GM21717 (cell line): ENCODE measurements around the gene FLT3LG.

Experiments used
- ATAC-seq: cut with Tn5 transposase; IDR thresholded peaks from one replicate; pipeline ENCODE4 v1.9.1; 2021; ENCODE audit warnings: mild to moderate bottlenecking, moderate library complexity; ENCODE audit not compliant: unreplicated experiment

Gene FLT3LG

GRCh38 chr19:49507803-49508494 lies 33.9 kb downstream of the FLT3LG start:
- ATAC-seq = no peak

- ATAC-seq = no peak
These were observed 39.1 kb downstream of the FLT3LG start for GRCh38 chr19:49512970-49513745.

- ATAC-seq = no peak
These were observed 39.7 kb downstream of the FLT3LG start for GRCh38 chr19:49513746-49514118.

- ATAC-seq = no peak
These were observed 40.1 kb downstream of the FLT3LG start for GRCh38 chr19:49514151-49514550.

GRCh38 chr19:49515767-49516166 lies 41.8 kb downstream of the FLT3LG start:
- no peak for ATAC-seq

GRCh38 chr19:49518033-49518432 lies 44.0 kb downstream of the FLT3LG start:
- ATAC-seq = no peak

- no peak for ATAC-seq
These were observed 46.8 kb downstream of the FLT3LG start for GRCh38 chr19:49520705-49521319.

GRCh38 chr19:49524812-49525455 lies 50.9 kb downstream of the FLT3LG start:
- ATAC-seq = no peak

- ATAC-seq = no peak
These were observed 54.3 kb downstream of the FLT3LG start for GRCh38 chr19:49528211-49528771.

- no peak for ATAC-seq
These were observed 56.7 kb downstream of the FLT3LG start for GRCh38 chr19:49530708-49531107.

- peak; percentile 62 for ATAC-seq
These were observed 59.8 kb downstream of the FLT3LG start for GRCh38 chr19:49533551-49534488.

GRCh38 chr19:49534632-49535385 lies 60.8 kb downstream of the FLT3LG start:
- no peak for ATAC-seq
